ENCODE data around the gene LAMTOR3. TPM values are rescaled to one million over a fixed set of nuclear protein-coding genes. Genes with fewer than 3 reads are reported as not detected.
A peak's percentile ranks its signal among the peaks of the same experiment; 100 is the strongest.

LAMTOR3 gene
- polyA plus RNA-seq, 4 donors: 48.9 to 96.6 (median 76.9) TPM

DNA sequence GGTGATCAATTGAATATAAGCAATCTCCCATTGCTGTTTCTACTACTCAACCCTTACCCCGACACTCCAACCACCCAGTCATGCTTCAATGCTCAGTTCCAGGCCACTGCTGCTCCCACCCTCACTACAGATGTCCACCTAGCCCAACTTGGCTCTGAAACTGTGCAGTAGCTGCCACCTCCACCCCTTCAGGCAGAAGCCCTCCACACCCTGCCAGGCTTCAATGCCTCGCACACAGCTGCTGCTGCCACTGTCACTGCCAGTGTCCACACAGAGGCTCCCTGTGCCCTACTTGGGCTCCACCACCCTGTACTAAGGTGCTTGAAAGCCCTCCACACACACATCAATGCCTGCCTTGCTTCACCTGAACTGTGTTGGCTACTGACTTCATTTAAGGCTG lies 34.6 kb downstream of the LAMTOR3 start:
- H3K36me3 ChIP-seq (ENCODE audit: control insufficient read depth in 3 of 3, insufficient read depth in 2 of 3, low read depth in 1 of 3, low read length in 3 of 3): no peaks in the 10 kb centered on the region
- FAIRE-seq (no peak), DNase-seq (no peak)
- no peak overlapping the region for H3K4me3 ChIP-seq (ENCODE audit: low read depth in 1 of 3, low read length in 3 of 3)
- H3K27me3 ChIP-seq (ENCODE audit: control insufficient read depth in 3 of 3, insufficient read depth in 3 of 3, low read length in 3 of 3): peaks cover 0 to 2% (median 0%) of the 10 kb centered on the region in 3 donors
- H3K27ac ChIP-seq (ENCODE audit: low read depth in 1 of 3, low read length in 2 of 3): no peak overlapping the region
- 81 to 98% (median 85%) methylated on average over 2 of the region's 2 CpGs for WGBS, 3 donors
- no peaks in the 10 kb centered on the region for H3K9me3 ChIP-seq (ENCODE audit: control insufficient read depth in 2 of 2, insufficient read depth in 1 of 2, low read depth in 1 of 2, low read length in 1 of 2)
- H3K4me1 ChIP-seq (ENCODE audit: control insufficient read depth in 3 of 3, insufficient read depth in 2 of 3, low read depth in 1 of 3, low read length in 2 of 3): no peaks in the 10 kb centered on the region

DNA sequence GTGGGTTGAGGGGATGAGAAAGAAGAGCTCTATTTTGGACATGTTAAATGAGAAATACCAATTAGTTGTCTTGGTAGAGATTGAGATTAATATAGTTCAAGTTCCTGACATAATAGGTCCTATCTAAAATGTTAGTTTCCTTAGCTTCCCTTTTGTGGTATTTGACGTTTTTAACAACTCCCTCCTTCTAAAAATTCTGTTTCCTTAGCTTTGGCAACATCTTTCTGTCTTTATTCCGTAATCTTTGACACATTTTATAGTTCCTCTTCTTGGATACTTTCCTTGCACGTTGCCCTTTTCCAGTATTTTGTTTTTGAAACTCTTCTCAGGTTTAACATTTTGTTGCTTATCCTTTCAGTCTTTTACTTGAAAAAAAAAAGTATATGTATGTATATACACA lies 36.9 kb downstream of the LAMTOR3 start:
- Histone ChIP-seq H3K36me3 (ENCODE audit: control insufficient read depth in 3 of 3, insufficient read depth in 2 of 3, low read depth in 1 of 3, low read length in 3 of 3) (no peaks in the 10 kb centered on the region), H3K27me3 (ENCODE audit: control insufficient read depth in 3 of 3, insufficient read depth in 3 of 3, low read length in 3 of 3) (peaks cover 0 to 2% (median 0%) of the 10 kb centered on the region in 3 donors), H3K27ac (ENCODE audit: low read depth in 1 of 3, low read length in 2 of 3) (no peak overlapping the region), H3K9me3 (ENCODE audit: control insufficient read depth in 2 of 2, insufficient read depth in 1 of 2, low read depth in 1 of 2, low read length in 1 of 2) (no peaks in the 10 kb centered on the region), H3K4me1 (ENCODE audit: control insufficient read depth in 3 of 3, insufficient read depth in 2 of 3, low read depth in 1 of 3, low read length in 2 of 3) (no peaks in the 10 kb centered on the region), H3K4me3 (ENCODE audit: low read depth in 1 of 3, low read length in 3 of 3) (no peak overlapping the region)
- no peak for FAIRE-seq
- no peak for DNase-seq
- 70 to 79% (median 77%) methylated on average over 3 of the region's 3 CpGs for WGBS, 3 donors

DNA sequence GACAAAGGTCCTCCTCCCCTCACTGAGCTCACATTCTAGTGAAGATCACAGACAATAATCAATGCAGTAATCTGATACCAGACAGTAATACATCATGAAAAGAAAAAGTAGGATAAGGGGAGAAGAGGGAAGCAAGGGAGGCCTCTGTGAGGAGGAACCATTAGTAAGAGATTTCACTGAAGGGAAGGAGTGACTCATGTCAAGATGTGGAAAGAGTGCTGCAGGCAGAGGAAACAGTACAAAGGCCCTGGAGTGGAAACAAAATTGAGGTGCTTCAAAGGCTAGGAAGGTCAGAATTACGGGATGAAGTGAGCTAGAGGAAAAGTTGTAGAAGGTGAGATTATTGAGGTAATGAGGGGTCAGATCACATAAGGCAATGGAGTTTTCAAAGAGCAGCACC lies 38.1 kb downstream of the LAMTOR3 start:
- FAIRE-seq (no peak), DNase-seq (peak in 1 of 2 donors; percentile 8)
- 50 to 63% (median 55%) methylated on average over 1 of the region's 1 CpG for WGBS, 3 donors
- H3K4me3 ChIP-seq (ENCODE audit: low read depth in 1 of 3, low read length in 3 of 3): no peak overlapping the region
- H3K9me3 ChIP-seq (ENCODE audit: control insufficient read depth in 2 of 2, insufficient read depth in 1 of 2, low read depth in 1 of 2, low read length in 1 of 2): no peaks in the 10 kb centered on the region
- peak overlapping the region in 1 of 3 donors; percentile 37 for H3K27ac ChIP-seq (ENCODE audit: low read depth in 1 of 3, low read length in 2 of 3)
- peaks cover 0 to 2% (median 0%) of the 10 kb centered on the region in 3 donors for H3K27me3 ChIP-seq (ENCODE audit: control insufficient read depth in 3 of 3, insufficient read depth in 3 of 3, low read length in 3 of 3)
- no peaks in the 10 kb centered on the region for H3K4me1 ChIP-seq (ENCODE audit: control insufficient read depth in 3 of 3, insufficient read depth in 2 of 3, low read depth in 1 of 3, low read length in 2 of 3)
- no peaks in the 10 kb centered on the region for H3K36me3 ChIP-seq (ENCODE audit: control insufficient read depth in 3 of 3, insufficient read depth in 2 of 3, low read depth in 1 of 3, low read length in 3 of 3)

DNA sequence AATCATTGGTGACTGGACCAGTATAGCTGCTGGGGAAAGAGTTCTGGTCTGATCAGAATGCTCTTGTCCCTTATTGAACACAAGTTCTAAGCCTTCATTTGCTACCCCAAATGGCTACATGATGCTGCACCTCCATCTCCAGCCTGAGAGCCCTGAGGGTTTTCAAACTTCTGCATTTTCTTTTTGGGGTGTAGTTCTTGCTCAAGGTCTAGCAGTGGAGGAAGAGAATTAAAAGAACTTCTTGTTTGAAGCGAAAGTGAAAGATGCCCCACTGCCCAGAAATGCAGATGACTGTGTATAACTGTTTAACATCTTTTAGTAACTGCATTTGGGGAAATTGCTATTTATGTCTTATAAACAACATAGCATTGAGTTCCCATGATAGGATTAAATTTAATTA lies 38.5 kb downstream of the LAMTOR3 start:
- Histone ChIP-seq H3K27ac (ENCODE audit: low read depth in 1 of 3, low read length in 2 of 3) (no peak overlapping the region), H3K36me3 (ENCODE audit: control insufficient read depth in 3 of 3, insufficient read depth in 2 of 3, low read depth in 1 of 3, low read length in 3 of 3) (no peaks in the 10 kb centered on the region), H3K4me1 (ENCODE audit: control insufficient read depth in 3 of 3, insufficient read depth in 2 of 3, low read depth in 1 of 3, low read length in 2 of 3) (no peaks in the 10 kb centered on the region), H3K9me3 (ENCODE audit: control insufficient read depth in 2 of 2, insufficient read depth in 1 of 2, low read depth in 1 of 2, low read length in 1 of 2) (no peaks in the 10 kb centered on the region), H3K27me3 (ENCODE audit: control insufficient read depth in 3 of 3, insufficient read depth in 3 of 3, low read length in 3 of 3) (peaks cover 0 to 2% (median 0%) of the 10 kb centered on the region in 3 donors), H3K4me3 (ENCODE audit: low read depth in 1 of 3, low read length in 3 of 3) (no peak overlapping the region)
- DNase-seq (peak in 1 of 2 donors; percentile 12), FAIRE-seq (no peak)
- 38 to 49% (median 42%) methylated on average over 1 of the region's 1 CpG for WGBS, 3 donors

DNA sequence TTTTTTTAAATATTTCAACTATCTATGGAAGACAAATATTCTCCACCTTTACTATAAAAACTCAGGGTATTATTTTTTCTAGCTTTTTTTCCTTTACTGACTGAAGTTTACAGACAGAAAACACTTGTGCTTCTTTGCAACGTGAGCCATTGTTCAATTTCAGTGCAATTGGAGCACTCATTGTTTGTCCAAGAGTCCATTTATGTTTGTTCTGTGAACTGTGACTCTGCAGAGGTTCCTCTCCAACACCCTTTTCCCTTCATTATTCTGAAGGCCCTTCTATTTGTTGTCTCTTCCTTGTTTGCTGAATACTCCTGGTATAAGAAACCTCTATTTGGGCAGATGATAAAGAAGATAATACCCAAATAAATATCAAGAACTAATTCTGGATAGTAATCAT lies 40.2 kb downstream of the LAMTOR3 start:
- FAIRE-seq: no peak
- 68 to 71% (median 69%) methylated on average over 1 of the region's 1 CpG for WGBS, 3 donors
- no peaks in the 10 kb centered on the region for H3K9me3 ChIP-seq (ENCODE audit: control insufficient read depth in 2 of 2, insufficient read depth in 1 of 2, low read depth in 1 of 2, low read length in 1 of 2)

DNA sequence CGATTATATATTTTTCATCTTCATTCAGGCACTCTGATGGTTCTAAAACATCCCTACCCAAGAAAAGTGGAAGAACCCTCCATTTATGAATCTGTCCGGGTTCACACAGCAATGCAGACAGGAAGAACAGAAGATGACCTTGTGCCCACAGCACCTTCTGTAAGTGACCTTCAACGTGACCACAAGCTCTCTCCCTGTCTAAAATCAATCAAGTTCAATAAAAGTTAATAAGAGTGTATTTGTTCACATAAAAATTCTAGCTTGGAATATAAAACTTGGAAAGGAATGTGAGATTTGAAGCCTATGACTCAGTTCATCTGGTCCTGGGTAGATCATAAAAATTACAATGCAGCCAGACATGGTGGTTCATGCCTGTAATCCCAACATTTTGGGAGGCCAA lies 41.0 kb downstream of the LAMTOR3 start:
- no peaks in the 10 kb centered on the region for H3K27me3 ChIP-seq (ENCODE audit: control insufficient read depth in 3 of 3, insufficient read depth in 3 of 3, low read length in 3 of 3)
- H3K9me3 ChIP-seq (ENCODE audit: control insufficient read depth in 2 of 2, insufficient read depth in 1 of 2, low read depth in 1 of 2, low read length in 1 of 2): no peaks in the 10 kb centered on the region
- no peaks in the 10 kb centered on the region for H3K4me1 ChIP-seq (ENCODE audit: control insufficient read depth in 3 of 3, insufficient read depth in 2 of 3, low read depth in 1 of 3, low read length in 2 of 3)
- DNase-seq: no peak
- no peaks in the 10 kb centered on the region for H3K36me3 ChIP-seq (ENCODE audit: control insufficient read depth in 3 of 3, insufficient read depth in 2 of 3, low read depth in 1 of 3, low read length in 3 of 3)
- no peak for FAIRE-seq
- H3K4me3 ChIP-seq (ENCODE audit: low read depth in 1 of 3, low read length in 3 of 3): no peak overlapping the region
- H3K27ac ChIP-seq (ENCODE audit: low read depth in 1 of 3, low read length in 2 of 3): no peak overlapping the region
- 71 to 84% (median 79%) methylated on average over 3 of the region's 3 CpGs for WGBS, 3 donors

More for the DNA sequence above, 40.2 kb downstream of the LAMTOR3 start:
- Histone ChIP-seq H3K27ac (ENCODE audit: low read depth in 1 of 3, low read length in 2 of 3) (no peak overlapping the region), H3K27me3 (ENCODE audit: control insufficient read depth in 3 of 3, insufficient read depth in 3 of 3, low read length in 3 of 3) (peaks cover 0 to 2% (median 0%) of the 10 kb centered on the region in 3 donors), H3K36me3 (ENCODE audit: control insufficient read depth in 3 of 3, insufficient read depth in 2 of 3, low read depth in 1 of 3, low read length in 3 of 3) (no peaks in the 10 kb centered on the region), H3K4me1 (ENCODE audit: control insufficient read depth in 3 of 3, insufficient read depth in 2 of 3, low read depth in 1 of 3, low read length in 2 of 3) (no peaks in the 10 kb centered on the region), H3K4me3 (ENCODE audit: low read depth in 1 of 3, low read length in 3 of 3) (no peak overlapping the region)
- DNase-seq: no peak

DNA sequence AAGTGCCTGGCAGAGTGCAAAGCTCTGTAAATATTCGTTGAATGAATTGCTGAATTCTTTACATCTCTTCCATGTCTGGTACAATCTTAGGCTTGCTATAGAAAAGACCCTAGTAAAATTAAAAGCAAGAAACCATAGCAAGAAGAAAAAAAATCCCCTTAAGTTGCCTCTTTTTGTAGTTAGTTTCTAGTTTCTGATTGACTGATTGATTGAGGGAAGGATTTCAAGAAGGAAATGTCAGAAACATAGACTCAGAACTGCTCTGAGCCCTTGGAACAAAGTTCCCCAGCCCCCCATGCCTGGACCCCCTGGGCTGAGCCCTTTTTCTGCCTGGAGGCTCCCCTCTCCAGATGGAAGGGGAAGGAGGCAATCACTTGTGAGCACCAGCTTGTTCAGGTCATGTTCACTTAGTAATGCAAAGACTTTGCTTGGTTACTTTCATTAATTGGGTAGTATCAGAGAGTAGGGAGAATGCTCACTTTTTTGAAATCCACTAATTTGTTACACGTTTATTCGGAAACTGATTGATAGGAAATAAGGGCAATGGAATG lies 42.0 kb downstream of the LAMTOR3 start:
- H3K4me3 ChIP-seq (ENCODE audit: low read depth in 1 of 3, low read length in 3 of 3): no peak overlapping the region
- FAIRE-seq: no peak
- no peaks in the 10 kb centered on the region for H3K27me3 ChIP-seq (ENCODE audit: control insufficient read depth in 3 of 3, insufficient read depth in 3 of 3, low read length in 3 of 3)
- WGBS, 3 donors: 76 to 86% (median 77%) methylated on average over 3 of the region's 3 CpGs
- DNase-seq: no peak
- no peaks in the 10 kb centered on the region for H3K9me3 ChIP-seq (ENCODE audit: control insufficient read depth in 2 of 2, insufficient read depth in 1 of 2, low read depth in 1 of 2, low read length in 1 of 2)
- H3K4me1 ChIP-seq (ENCODE audit: control insufficient read depth in 3 of 3, insufficient read depth in 2 of 3, low read depth in 1 of 3, low read length in 2 of 3): no peaks in the 10 kb centered on the region
- H3K27ac ChIP-seq (ENCODE audit: low read depth in 1 of 3, low read length in 2 of 3): no peak overlapping the region
- no peaks in the 10 kb centered on the region for H3K36me3 ChIP-seq (ENCODE audit: control insufficient read depth in 3 of 3, insufficient read depth in 2 of 3, low read depth in 1 of 3, low read length in 3 of 3)

DNA sequence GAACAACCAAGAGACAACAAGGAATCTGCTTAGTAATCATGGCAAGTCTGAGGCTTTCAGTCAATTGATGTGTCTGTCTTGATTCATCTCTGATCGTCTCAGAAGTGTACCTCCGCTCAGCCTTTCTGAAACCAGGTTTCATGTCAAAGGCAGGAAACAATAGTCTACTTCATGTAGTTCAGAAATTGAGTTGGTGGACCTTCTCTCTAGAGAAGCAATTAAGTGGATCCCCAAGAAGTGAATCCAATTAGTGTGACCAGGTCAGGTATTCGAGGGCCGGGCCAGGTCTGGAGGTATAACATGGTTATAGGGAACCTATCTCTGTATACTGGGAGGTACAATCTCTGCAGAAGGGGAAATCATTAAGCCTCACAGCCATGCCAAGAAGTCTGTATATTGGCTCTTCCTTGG lies 45.6 kb downstream of the LAMTOR3 start:
- no peaks in the 10 kb centered on the region for H3K4me1 ChIP-seq (ENCODE audit: control insufficient read depth in 3 of 3, insufficient read depth in 2 of 3, low read depth in 1 of 3, low read length in 2 of 3)
- H3K27me3 ChIP-seq (ENCODE audit: control insufficient read depth in 3 of 3, insufficient read depth in 3 of 3, low read length in 3 of 3): no peaks in the 10 kb centered on the region
- no peaks in the 10 kb centered on the region for H3K9me3 ChIP-seq (ENCODE audit: control insufficient read depth in 2 of 2, insufficient read depth in 1 of 2, low read depth in 1 of 2, low read length in 1 of 2)
- H3K4me3 ChIP-seq (ENCODE audit: low read depth in 1 of 3, low read length in 3 of 3): no peak overlapping the region
- H3K36me3 ChIP-seq (ENCODE audit: control insufficient read depth in 3 of 3, insufficient read depth in 2 of 3, low read depth in 1 of 3, low read length in 3 of 3): no peaks in the 10 kb centered on the region
- no peak for FAIRE-seq
- DNase-seq: no peak
- no peak overlapping the region for H3K27ac ChIP-seq (ENCODE audit: low read depth in 1 of 3, low read length in 2 of 3)
- 81 to 88% (median 83%) methylated on average over 4 of the region's 4 CpGs for WGBS, 3 donors

DNA sequence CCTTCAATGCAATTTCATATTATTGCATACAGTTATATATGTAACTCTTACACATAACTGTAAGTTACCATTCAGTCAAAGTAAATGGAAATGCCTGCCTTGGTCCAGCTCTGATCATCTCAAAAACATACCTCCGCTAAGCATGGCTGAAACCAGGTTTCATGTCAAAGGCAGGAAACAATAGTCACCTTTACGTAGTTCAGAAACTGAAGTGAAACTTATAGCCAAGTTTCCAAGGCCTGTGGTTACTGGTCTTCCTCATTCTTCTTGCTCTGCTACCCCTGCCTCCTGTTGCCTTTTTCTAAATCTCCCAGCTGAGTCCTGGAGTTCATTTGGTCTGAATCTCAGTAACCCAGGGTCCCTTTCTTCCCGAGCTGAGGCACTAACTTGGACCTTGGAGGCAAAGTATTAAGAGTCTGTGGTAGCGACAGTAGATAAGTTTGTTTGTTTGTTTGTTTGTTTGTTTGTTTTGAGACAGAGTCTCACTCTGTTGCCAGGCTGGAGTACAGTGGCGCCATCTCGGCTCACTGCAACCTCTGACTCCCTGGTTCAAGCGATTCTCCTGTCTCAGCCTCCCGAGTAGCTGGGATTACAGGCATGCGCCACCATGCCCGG lies 46.8 kb downstream of the LAMTOR3 start:
- no peak for DNase-seq
- 81 to 85% (median 84%) methylated on average over 10 of the region's 10 CpGs for WGBS, 3 donors
- Histone ChIP-seq H3K27ac (ENCODE audit: low read depth in 1 of 3, low read length in 2 of 3) (peak overlapping the region in 1 of 3 donors; percentile 2), H3K4me3 (ENCODE audit: low read depth in 1 of 3, low read length in 3 of 3) (no peak overlapping the region), H3K27me3 (ENCODE audit: control insufficient read depth in 3 of 3, insufficient read depth in 3 of 3, low read length in 3 of 3) (no peaks in the 10 kb centered on the region), H3K9me3 (ENCODE audit: control insufficient read depth in 2 of 2, insufficient read depth in 1 of 2, low read depth in 1 of 2, low read length in 1 of 2) (no peaks in the 10 kb centered on the region), H3K36me3 (ENCODE audit: control insufficient read depth in 3 of 3, insufficient read depth in 2 of 3, low read depth in 1 of 3, low read length in 3 of 3) (no peaks in the 10 kb centered on the region), H3K4me1 (ENCODE audit: control insufficient read depth in 3 of 3, insufficient read depth in 2 of 3, low read depth in 1 of 3, low read length in 2 of 3) (no peaks in the 10 kb centered on the region)
- no peak for FAIRE-seq

Measured in small intestine (tissue), 7 donors.